DMS 273 treated with DMSO at 0.1 percent for 48 hours (cell line): ENCODE measurements around the gene CYP2E1.
"Not testable (repeated sequence)": the region's sequence is repeated elsewhere in the genome, so short reads cannot be mapped to it uniquely, and the experiment has no call there.

Source experiments
- DNase-seq: peaks from one replicate; lab custom pipeline; 2025; lab: John Stamatoyannopoulos, UW

Gene CYP2E1

DNA sequence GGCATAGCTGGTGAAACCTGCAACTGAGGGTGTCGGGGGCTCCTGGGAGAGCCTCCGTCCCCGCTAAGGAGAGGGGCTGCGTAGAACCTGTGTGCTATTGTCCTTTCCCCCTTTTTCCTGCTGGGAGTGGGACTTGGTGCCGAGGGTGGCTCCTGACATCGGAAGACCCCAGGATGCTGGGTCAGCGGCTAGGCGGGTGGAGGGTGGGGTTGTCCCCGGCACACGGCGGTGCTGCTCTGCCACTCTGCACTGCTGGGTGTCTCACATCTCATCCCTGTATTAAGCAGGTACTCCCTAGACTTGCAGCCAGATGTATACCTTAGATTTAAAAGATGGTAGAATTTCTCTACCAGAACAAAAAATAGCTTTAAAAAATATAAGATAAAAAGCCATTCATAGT lies 44.9 kb downstream of the CYP2E1 start:
- not testable (repeated sequence) for DNase-seq

DNA sequence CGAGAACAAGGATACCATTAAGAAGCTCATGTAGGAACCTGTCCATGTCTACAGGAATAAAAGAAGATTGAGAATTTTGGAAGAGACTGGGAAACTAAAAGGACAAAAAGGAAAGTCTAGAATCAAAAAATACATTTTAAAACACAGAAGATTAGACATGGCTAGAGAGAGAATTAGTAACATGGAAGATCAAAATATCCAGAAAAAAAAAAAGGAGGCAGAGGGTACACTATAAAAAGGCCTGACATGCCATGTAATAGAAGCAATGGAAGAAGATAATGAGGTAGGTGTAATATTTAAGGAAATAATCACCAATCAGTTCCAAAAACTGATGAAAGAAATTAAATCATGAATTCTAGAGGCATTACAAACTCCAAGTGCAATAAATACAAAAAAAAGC lies 46.3 kb downstream of the CYP2E1 start:
- DNase-seq = not testable (repeated sequence)

DNA sequence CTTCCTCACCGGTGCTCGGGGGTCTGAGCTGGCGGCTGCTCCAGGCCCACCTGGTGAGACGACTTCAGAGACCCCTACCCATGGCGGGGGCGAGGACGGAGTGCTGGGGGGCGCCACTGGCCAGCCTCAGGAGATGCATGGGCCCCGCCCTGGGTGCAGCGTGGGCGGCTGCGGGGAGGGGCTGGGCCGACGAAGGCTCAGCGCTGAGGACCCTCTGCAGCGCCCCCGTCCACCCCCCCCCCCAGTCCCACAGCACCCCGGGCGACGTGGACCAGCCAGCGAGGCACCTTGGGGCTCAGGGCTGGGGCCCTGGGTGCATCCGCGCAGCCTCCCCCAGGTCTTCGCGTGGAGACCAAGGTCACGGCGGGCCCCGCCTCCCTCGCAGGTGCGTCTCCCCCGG lies 49.9 kb downstream of the CYP2E1 start:
- DNase-seq = not testable (repeated sequence)
